Skeletal muscle satellite cell (primary cell): ENCODE results near the gene LGALS8.
"Not testable (repeated sequence)": the region's sequence is repeated elsewhere in the genome, so short reads cannot be mapped to it uniquely, and the experiment has no call there.

Source experiments
- H3K27me3 ChIP-seq: 2 replicates; pipeline ENCODE4 v1.7.0; 2013; ENCODE audit warnings: low read length; ENCODE audit not compliant: control insufficient read depth, insufficient read depth
- H3K36me3 ChIP-seq: 2 replicates; pipeline ENCODE4 v1.7.0; 2013; ENCODE audit warnings: mild to moderate bottlenecking, control low read depth, low read length; ENCODE audit not compliant: insufficient read depth
- H3K4me1 ChIP-seq: 2 replicates; pipeline ENCODE4 v1.7.0; 2013; ENCODE audit warnings: low read length; ENCODE audit not compliant: control insufficient read depth, insufficient read depth
- H3K4me2 ChIP-seq: 2 replicates; pipeline ENCODE4 v1.7.0; 2013; ENCODE audit warnings: mild to moderate bottlenecking, low read length
- H3K4me3 ChIP-seq: 2 replicates; pipeline ENCODE4 v1.7.0; 2013; ENCODE audit warnings: low read length
- H3K9ac ChIP-seq: 2 replicates; pipeline ENCODE4 v1.7.0; 2013; ENCODE audit warnings: mild to moderate bottlenecking, low read depth, low read length, moderate library complexity
- H3K9me3 ChIP-seq: replicated peaks from 2 replicates; pipeline ENCODE4 v1.7.0; 2013; ENCODE audit warnings: mild to moderate bottlenecking, control low read depth, low read length

LGALS8 gene

GRCh38 chr1:236494586-236495466 is 29.0 kb upstream of the LGALS8 start:
- H3K9ac ChIP-seq: no peak overlapping the region
- peaks cover 3% of the 10 kb centered on the region for H3K4me1 ChIP-seq
- H3K4me2 ChIP-seq: no peak overlapping the region
- H3K4me3 ChIP-seq: no peak overlapping the region
- H3K36me3 ChIP-seq: no peaks in the 10 kb centered on the region
- H3K27me3 ChIP-seq: peaks cover 17% of the 10 kb centered on the region
- H3K9me3 ChIP-seq: no peaks in the 10 kb centered on the region

DNA sequence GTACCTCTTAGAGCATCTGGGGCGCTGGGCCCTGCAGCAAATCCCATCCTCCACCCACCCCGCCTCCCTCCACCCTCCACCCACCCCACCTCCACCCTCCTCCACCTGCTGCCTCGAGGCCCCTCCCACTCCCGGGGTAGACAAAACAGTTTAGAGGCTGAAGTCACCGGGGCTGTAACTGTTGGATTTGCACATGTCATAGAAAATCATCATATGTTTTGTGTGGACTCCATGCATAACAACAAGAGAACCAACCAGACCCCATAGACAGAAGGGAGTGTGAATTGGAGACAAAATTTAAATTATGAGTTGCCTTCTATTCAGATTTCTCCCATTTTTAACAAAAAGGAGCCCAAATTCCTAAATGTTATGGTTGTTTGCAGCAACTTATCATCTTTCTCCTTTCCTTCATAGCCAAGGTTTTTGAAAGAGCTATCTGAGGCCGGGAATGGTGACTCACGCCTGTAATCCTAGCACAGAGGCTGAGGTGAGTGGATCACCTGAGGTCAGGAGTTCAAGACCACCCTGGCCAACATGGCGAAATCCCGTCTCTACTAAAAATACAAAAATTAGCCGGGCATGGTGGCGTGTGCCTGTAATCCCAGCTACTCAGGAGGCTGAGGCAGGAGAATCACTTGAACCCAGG is 28.2 kb upstream of the LGALS8 start:
- peaks cover 17% of the 10 kb centered on the region for H3K27me3 ChIP-seq
- H3K9me3 ChIP-seq: no peaks in the 10 kb centered on the region
- H3K36me3 ChIP-seq: no peaks in the 10 kb centered on the region
- no peak overlapping the region for H3K9ac ChIP-seq
- peaks cover 3% of the 10 kb centered on the region for H3K4me1 ChIP-seq
- H3K4me3 ChIP-seq: no peak overlapping the region
- no peak overlapping the region for H3K4me2 ChIP-seq

DNA sequence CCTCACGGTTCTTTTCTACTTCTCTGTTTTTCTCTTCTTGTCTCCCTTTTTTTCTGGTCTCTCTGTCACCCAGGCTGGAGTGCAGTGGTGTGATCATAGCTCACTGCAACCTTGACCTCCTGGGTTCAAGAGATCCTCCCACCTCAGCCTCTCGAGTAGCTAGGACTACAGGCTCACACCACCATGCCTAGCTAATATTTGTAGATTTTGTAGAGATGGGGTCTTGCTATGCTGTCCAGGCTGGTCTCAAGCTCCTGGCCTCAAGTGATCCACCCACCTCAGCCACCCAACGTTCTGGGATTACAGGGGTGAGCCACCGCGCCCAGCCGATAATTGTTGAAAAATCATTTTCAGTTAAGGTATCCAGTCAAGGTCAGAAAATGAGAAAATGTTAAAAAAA is 25.9 kb upstream of the LGALS8 start:
- H3K4me2 ChIP-seq: no peak overlapping the region
- H3K9me3 ChIP-seq: no peaks in the 10 kb centered on the region
- H3K4me3 ChIP-seq: no peak overlapping the region
- H3K27me3 ChIP-seq: peaks cover 7% of the 10 kb centered on the region
- no peaks in the 10 kb centered on the region for H3K36me3 ChIP-seq
- peaks cover 8% of the 10 kb centered on the region for H3K4me1 ChIP-seq
- no peak overlapping the region for H3K9ac ChIP-seq

GRCh38 chr1:236501093-236501492 is 22.7 kb upstream of the LGALS8 start:
- Histone ChIP-seq H3K36me3 (no peaks in the 10 kb centered on the region), H3K9me3 (no peaks in the 10 kb centered on the region), H3K4me1 (peaks cover 9% of the 10 kb centered on the region), H3K4me3 (no peak overlapping the region), H3K9ac (no peak overlapping the region), H3K4me2 (no peak overlapping the region), H3K27me3 (peaks cover 6% of the 10 kb centered on the region)

DNA sequence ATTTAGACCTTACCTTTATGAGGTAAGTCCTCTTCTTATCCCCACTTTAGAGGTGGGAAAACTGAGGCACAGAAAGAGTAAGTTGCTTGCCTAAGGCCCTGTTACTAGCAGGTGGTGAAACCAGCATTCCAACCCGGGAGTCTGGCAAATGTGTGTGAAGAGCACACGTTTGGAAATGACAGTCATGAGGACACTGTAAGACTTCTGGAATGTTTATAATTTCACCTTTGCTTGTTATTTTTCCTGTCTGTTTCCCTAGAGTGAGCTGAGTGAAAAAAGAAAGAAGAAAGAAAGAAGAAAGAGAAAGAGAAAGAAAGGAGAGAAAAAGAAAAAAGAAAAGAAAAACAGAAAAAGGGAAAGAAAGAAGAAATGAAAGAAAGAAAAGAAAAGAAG is 21.2 kb upstream of the LGALS8 start:
- Histone ChIP-seq H3K36me3 (no peaks in the 10 kb centered on the region), H3K9me3 (no peaks in the 10 kb centered on the region), H3K4me1 (peaks cover 12% of the 10 kb centered on the region), H3K4me2 (peak overlapping the region; percentile 57), H3K4me3 (no peak overlapping the region), H3K27me3 (no peaks in the 10 kb centered on the region), H3K9ac (no peak overlapping the region)

- Histone ChIP-seq H3K4me3 (peak overlapping the region; percentile 44), H3K9ac (no peak overlapping the region)
Measured at GRCh38 chr1:236502972-236503639, 20.7 kb upstream of the LGALS8 start.

DNA sequence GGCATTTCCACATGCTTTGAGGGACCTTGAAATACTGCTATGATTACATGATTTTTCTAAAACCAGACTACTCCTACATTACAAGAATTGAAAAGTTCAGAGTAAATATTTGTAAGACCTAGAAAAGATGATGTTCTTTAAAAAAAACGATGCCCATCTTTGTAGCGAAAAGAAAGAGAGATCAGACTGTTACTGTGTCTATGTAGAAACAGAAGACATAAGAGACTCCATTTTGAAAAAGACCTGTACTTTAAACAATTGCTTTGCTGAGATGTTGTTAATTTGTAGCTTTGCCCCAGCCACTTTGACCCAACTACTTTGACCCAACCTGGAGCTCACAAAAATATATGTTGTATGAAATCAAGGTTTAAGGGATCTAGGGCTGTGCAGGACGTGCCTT is 19.4 kb upstream of the LGALS8 start:
- not testable (repeated sequence) for H3K9me3 ChIP-seq, H3K4me2 ChIP-seq, H3K9ac ChIP-seq, H3K36me3 ChIP-seq, H3K27me3 ChIP-seq, H3K4me3 ChIP-seq
- H3K4me1 ChIP-seq: peaks cover 12% of the 10 kb centered on the region

More at GRCh38 chr1:236502972-236503639, 20.7 kb upstream of the LGALS8 start:
- H3K4me1 ChIP-seq: peaks cover 12% of the 10 kb centered on the region
- no peaks in the 10 kb centered on the region for H3K9me3 ChIP-seq
- no peaks in the 10 kb centered on the region for H3K27me3 ChIP-seq
- peak overlapping the region; percentile 57 for H3K4me2 ChIP-seq
- H3K36me3 ChIP-seq: no peaks in the 10 kb centered on the region

DNA sequence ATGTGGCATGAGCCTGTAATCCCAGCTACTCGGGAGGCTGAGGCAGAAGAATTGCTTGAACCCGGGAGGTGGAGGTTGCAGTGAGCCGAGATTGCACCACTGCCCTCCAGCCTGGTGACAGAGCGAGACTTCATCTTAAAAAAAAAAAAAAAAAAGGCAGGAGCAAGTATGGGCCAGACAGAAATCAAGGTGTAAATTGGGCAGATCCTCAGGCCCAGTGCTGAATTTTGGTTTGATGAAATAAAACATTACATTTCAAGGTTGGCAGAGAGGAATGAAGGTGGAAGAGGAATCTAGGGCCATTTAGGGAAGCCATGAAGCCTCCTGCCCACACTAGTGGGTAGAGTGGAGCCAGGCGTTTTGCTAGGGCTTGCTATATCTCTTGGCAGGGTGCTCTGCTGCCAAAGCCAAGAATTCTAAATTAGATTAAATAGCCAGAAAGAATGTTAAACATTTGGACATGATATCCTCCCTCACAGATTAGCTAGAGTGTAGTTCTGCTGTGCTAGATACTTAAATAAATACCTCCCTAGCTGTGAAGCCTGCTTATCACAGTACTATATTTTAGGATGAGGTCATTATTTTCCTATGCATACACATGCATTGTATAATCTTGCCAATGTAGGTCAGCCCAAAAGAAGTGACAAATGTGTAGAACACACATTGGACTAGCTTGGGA is 16.6 kb upstream of the LGALS8 start:
- Histone ChIP-seq H3K27me3 (no peaks in the 10 kb centered on the region), H3K9ac (no peak overlapping the region), H3K4me3 (no peak overlapping the region), H3K9me3 (no peaks in the 10 kb centered on the region), H3K4me2 (peak overlapping the region; percentile 29), H3K36me3 (no peaks in the 10 kb centered on the region), H3K4me1 (peaks cover 12% of the 10 kb centered on the region)

DNA sequence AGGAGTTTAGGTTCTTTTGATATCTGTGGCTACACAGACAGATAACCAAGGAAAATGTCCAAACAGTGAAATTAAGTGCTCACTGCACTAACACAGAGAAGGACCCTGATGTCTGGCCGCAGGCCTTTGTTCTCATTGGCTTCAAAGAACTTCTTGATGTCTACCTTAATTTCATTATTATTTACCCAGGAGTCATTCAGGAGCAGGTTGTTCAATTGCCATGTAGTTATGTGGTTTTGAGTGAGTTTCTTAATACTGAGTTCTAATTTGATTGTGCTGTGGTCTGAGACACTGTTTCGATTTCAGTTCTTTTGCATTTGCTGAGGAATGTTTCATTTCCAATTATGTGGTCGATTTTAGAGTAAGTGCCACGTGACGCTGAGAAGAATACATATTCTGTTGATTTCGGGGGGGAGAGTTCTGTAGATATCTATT is 15.2 kb upstream of the LGALS8 start:
- H3K27me3 ChIP-seq: no peaks in the 10 kb centered on the region
- H3K9ac ChIP-seq: no peak overlapping the region

GRCh38 chr1:236509203-236509602 is 14.6 kb upstream of the LGALS8 start:
- H3K36me3 ChIP-seq: no peaks in the 10 kb centered on the region
- H3K4me2 ChIP-seq: no peak overlapping the region
- H3K4me3 ChIP-seq: no peak overlapping the region
- H3K9me3 ChIP-seq: no peaks in the 10 kb centered on the region
- peaks cover 2% of the 10 kb centered on the region for H3K4me1 ChIP-seq
- no peaks in the 10 kb centered on the region for H3K27me3 ChIP-seq
- H3K9ac ChIP-seq: no peak overlapping the region

More for the DNA sequence above, 15.2 kb upstream of the LGALS8 start:
- no peak overlapping the region for H3K4me2 ChIP-seq
- H3K4me1 ChIP-seq: peaks cover 2% of the 10 kb centered on the region
- no peak overlapping the region for H3K4me3 ChIP-seq
- H3K9me3 ChIP-seq: no peaks in the 10 kb centered on the region
- H3K36me3 ChIP-seq: no peaks in the 10 kb centered on the region
